ENCODE results near the gene BCHE. TPM values are rescaled to one million over a fixed set of nuclear protein-coding genes. Genes with fewer than 3 reads are reported as not detected.

Gene BCHE
- polyA plus RNA-seq, 4 donors: 3.0 to 5.8 (median 3.6) TPM; not detected in 1

DNA sequence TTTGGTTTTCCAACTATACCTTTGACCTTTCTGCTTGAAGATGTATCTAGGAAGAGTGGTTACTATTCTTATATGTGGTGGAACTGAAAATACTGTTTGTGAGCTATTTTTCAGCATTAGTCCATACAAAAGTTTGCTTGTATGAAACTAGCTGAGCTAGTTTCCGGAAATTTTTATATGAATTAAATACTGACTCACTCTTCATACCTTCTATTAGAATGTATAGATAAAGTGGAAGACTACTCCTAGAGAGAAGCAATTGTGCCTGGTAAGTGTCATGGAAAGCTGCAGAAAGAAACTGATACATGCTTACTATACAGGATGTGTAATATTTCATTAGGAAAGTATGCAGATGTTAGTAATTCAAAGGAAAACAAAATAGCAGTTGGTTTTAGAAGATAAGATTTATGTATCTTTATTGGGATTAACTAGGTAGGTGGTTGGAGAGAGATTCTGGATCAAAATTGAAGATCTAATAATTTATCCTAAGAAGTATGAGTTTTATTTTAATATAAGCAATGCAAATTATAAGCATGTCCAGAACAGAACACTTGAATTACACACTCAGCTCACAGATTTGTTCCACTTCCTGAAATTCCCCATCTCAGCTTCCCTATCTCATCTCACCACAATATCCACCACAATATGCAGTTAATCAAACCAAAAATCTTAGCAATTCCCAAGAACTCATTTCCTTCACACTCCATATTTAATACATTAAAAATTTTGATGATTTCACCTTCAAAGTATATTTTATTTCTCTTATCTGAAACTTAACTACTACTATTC, 82.8 kb downstream of the BCHE start:
- Histone ChIP-seq H3K27me3 (ENCODE audit: control insufficient read depth in 3 of 3, insufficient read depth in 3 of 3, low read length in 3 of 3) (no peaks in the 10 kb centered on the region), H3K36me3 (ENCODE audit: control insufficient read depth in 3 of 3, insufficient read depth in 2 of 3, low read depth in 1 of 3, low read length in 3 of 3) (no peaks in the 10 kb centered on the region), H3K9me3 (ENCODE audit: control insufficient read depth in 2 of 2, insufficient read depth in 1 of 2, low read depth in 1 of 2, low read length in 1 of 2) (peaks cover 0 to 4% of the 10 kb centered on the region in 2 donors), H3K27ac (ENCODE audit: low read depth in 1 of 3, low read length in 2 of 3) (no peak overlapping the region), H3K4me1 (ENCODE audit: control insufficient read depth in 3 of 3, insufficient read depth in 2 of 3, low read depth in 1 of 3, low read length in 2 of 3) (no peaks in the 10 kb centered on the region), H3K4me3 (ENCODE audit: low read depth in 1 of 3, low read length in 3 of 3) (no peak overlapping the region)
- WGBS, 3 donors: 85 to 95% (median 90%) methylated on average over 1 of the region's 1 CpG
- no peak for FAIRE-seq
- DNase-seq: no peak

DNA sequence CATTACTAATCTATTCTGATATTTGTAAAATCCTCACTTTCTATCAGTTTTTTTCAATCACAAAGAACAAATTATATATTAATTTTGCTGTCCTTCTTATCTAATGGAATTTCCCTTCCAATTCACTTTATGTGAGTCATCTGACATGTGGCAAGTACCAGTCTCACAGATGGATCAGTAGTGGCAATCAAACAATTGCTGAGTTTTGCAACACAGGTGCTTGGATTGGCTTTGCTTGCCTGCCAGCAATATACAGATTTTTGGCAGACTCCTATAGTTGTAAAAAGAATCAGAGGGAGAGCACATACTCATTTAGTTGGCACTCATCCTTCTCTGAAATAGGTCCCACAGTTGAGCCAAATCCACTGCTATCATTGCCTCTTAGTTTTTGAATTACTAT, 83.7 kb downstream of the BCHE start:
- DNase-seq (no peak), FAIRE-seq (no peak)
- Histone ChIP-seq H3K36me3 (ENCODE audit: control insufficient read depth in 3 of 3, insufficient read depth in 2 of 3, low read depth in 1 of 3, low read length in 3 of 3) (no peaks in the 10 kb centered on the region), H3K4me3 (ENCODE audit: low read depth in 1 of 3, low read length in 3 of 3) (no peak overlapping the region), H3K27ac (ENCODE audit: low read depth in 1 of 3, low read length in 2 of 3) (no peak overlapping the region), H3K27me3 (ENCODE audit: control insufficient read depth in 3 of 3, insufficient read depth in 3 of 3, low read length in 3 of 3) (no peaks in the 10 kb centered on the region), H3K4me1 (ENCODE audit: control insufficient read depth in 3 of 3, insufficient read depth in 2 of 3, low read depth in 1 of 3, low read length in 2 of 3) (no peaks in the 10 kb centered on the region), H3K9me3 (ENCODE audit: control insufficient read depth in 2 of 2, insufficient read depth in 1 of 2, low read depth in 1 of 2, low read length in 1 of 2) (peaks cover 0 to 4% of the 10 kb centered on the region in 2 donors)

GRCh38 chr3:165751637-165752036, 85.6 kb downstream of the BCHE start:
- WGBS, 3 donors: 79 to 89% (median 86%) methylated on average over 7 of the region's 7 CpGs
- no peak overlapping the region for H3K27ac ChIP-seq (ENCODE audit: low read depth in 1 of 3, low read length in 2 of 3)
- no peak overlapping the region for H3K4me3 ChIP-seq (ENCODE audit: low read depth in 1 of 3, low read length in 3 of 3)
- no peak for DNase-seq
- H3K27me3 ChIP-seq (ENCODE audit: control insufficient read depth in 3 of 3, insufficient read depth in 3 of 3, low read length in 3 of 3): no peaks in the 10 kb centered on the region
- peaks cover 0 to 4% of the 10 kb centered on the region in 2 donors for H3K9me3 ChIP-seq (ENCODE audit: control insufficient read depth in 2 of 2, insufficient read depth in 1 of 2, low read depth in 1 of 2, low read length in 1 of 2)
- FAIRE-seq: no peak
- H3K36me3 ChIP-seq (ENCODE audit: control insufficient read depth in 3 of 3, insufficient read depth in 2 of 3, low read depth in 1 of 3, low read length in 3 of 3): no peaks in the 10 kb centered on the region
- no peaks in the 10 kb centered on the region for H3K4me1 ChIP-seq (ENCODE audit: control insufficient read depth in 3 of 3, insufficient read depth in 2 of 3, low read depth in 1 of 3, low read length in 2 of 3)

- H3K4me3 ChIP-seq (ENCODE audit: low read depth in 1 of 3, low read length in 3 of 3): no peak overlapping the region
- H3K4me1 ChIP-seq (ENCODE audit: control insufficient read depth in 3 of 3, insufficient read depth in 2 of 3, low read depth in 1 of 3, low read length in 2 of 3): no peaks in the 10 kb centered on the region
- peaks cover 0 to 4% of the 10 kb centered on the region in 2 donors for H3K9me3 ChIP-seq (ENCODE audit: control insufficient read depth in 2 of 2, insufficient read depth in 1 of 2, low read depth in 1 of 2, low read length in 1 of 2)
- no peaks in the 10 kb centered on the region for H3K27me3 ChIP-seq (ENCODE audit: control insufficient read depth in 3 of 3, insufficient read depth in 3 of 3, low read length in 3 of 3)
- no peaks in the 10 kb centered on the region for H3K36me3 ChIP-seq (ENCODE audit: control insufficient read depth in 3 of 3, insufficient read depth in 2 of 3, low read depth in 1 of 3, low read length in 3 of 3)
- no peak for FAIRE-seq
- no peak for DNase-seq
- H3K27ac ChIP-seq (ENCODE audit: low read depth in 1 of 3, low read length in 2 of 3): no peak overlapping the region
Observed at GRCh38 chr3:165749821-165750220, 87.4 kb downstream of the BCHE start.

DNA sequence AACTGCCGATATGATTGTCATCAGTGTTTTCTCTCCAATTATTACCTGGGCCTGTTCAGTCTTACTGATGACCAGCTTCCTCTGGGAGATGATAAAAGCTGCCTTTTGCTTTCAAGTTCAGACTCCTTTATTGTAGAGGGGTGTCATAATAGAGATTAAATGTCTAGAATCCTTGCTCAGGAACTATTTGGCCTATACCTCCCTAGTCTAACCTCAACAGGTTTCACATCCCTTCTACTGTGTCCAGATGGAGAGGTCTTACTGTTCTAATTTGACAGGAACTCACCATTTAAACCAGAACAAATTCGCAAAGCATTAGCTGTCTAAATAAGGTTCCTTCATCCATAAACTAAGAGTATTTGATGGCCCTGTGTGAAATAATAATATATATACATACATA, 88.0 kb downstream of the BCHE start:
- Histone ChIP-seq H3K9me3 (ENCODE audit: control insufficient read depth in 2 of 2, insufficient read depth in 1 of 2, low read depth in 1 of 2, low read length in 1 of 2) (peaks cover 0 to 4% of the 10 kb centered on the region in 2 donors), H3K36me3 (ENCODE audit: control insufficient read depth in 3 of 3, insufficient read depth in 2 of 3, low read depth in 1 of 3, low read length in 3 of 3) (no peaks in the 10 kb centered on the region), H3K27ac (ENCODE audit: low read depth in 1 of 3, low read length in 2 of 3) (no peak overlapping the region), H3K4me1 (ENCODE audit: control insufficient read depth in 3 of 3, insufficient read depth in 2 of 3, low read depth in 1 of 3, low read length in 2 of 3) (no peaks in the 10 kb centered on the region), H3K4me3 (ENCODE audit: low read depth in 1 of 3, low read length in 3 of 3) (no peak overlapping the region), H3K27me3 (ENCODE audit: control insufficient read depth in 3 of 3, insufficient read depth in 3 of 3, low read length in 3 of 3) (no peaks in the 10 kb centered on the region)
- WGBS, 3 donors: 84 to 97% (median 92%) methylated on average over 2 of the region's 2 CpGs
- FAIRE-seq (no peak), DNase-seq (no peak)

DNA sequence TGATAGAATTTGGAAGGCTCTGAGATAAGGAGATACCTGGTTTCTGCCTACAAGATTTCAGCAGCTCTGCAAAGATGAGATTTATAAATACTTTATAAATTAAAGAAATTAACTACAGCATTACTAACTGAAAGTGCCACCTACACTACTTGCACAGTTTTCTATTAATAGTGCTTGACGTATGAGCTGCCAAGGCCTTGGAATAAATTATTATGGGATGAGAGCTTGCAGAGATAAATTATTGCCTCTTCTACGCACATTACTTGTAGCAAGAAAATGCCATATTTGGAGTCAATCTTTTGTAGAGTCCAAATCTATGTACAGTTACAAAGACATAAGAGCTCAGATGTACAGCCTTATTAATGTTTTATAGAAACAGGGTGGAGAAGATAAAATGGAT, 89.1 kb downstream of the BCHE start:
- Histone ChIP-seq H3K9me3 (ENCODE audit: control insufficient read depth in 2 of 2, insufficient read depth in 1 of 2, low read depth in 1 of 2, low read length in 1 of 2) (peaks cover 0 to 4% of the 10 kb centered on the region in 2 donors), H3K27ac (ENCODE audit: low read depth in 1 of 3, low read length in 2 of 3) (no peak overlapping the region), H3K36me3 (ENCODE audit: control insufficient read depth in 3 of 3, insufficient read depth in 2 of 3, low read depth in 1 of 3, low read length in 3 of 3) (no peaks in the 10 kb centered on the region), H3K4me3 (ENCODE audit: low read depth in 1 of 3, low read length in 3 of 3) (no peak overlapping the region), H3K27me3 (ENCODE audit: control insufficient read depth in 3 of 3, insufficient read depth in 3 of 3, low read length in 3 of 3) (no peaks in the 10 kb centered on the region), H3K4me1 (ENCODE audit: control insufficient read depth in 3 of 3, insufficient read depth in 2 of 3, low read depth in 1 of 3, low read length in 2 of 3) (no peaks in the 10 kb centered on the region)
- 60 to 87% (median 71%) methylated on average over 2 of the region's 2 CpGs for WGBS, 3 donors
- FAIRE-seq (no peak), DNase-seq (no peak)

DNA sequence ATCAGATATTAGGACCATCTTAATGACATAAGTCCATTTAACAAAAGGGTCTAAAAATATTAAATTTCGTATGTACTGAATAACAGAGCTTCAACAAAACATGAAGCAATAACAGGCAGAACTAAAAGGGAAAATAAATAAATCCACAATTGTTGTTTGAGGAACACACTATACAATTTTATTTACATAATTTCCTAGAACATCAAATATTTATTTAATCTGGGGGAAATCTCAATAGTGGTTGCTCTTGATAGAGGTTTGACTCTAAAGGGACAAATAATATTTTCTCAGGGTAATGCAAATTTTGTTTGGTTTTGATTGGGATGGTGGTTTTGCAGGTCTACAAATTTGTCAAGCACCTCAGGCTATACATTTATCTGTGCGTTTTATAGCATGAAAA, 90.3 kb downstream of the BCHE start:
- H3K9me3 ChIP-seq (ENCODE audit: control insufficient read depth in 2 of 2, insufficient read depth in 1 of 2, low read depth in 1 of 2, low read length in 1 of 2): peaks cover 0 to 4% of the 10 kb centered on the region in 2 donors
- H3K27ac ChIP-seq (ENCODE audit: low read depth in 1 of 3, low read length in 2 of 3): no peak overlapping the region
- H3K4me1 ChIP-seq (ENCODE audit: control insufficient read depth in 3 of 3, insufficient read depth in 2 of 3, low read depth in 1 of 3, low read length in 2 of 3): no peaks in the 10 kb centered on the region
- H3K36me3 ChIP-seq (ENCODE audit: control insufficient read depth in 3 of 3, insufficient read depth in 2 of 3, low read depth in 1 of 3, low read length in 3 of 3): no peaks in the 10 kb centered on the region
- DNase-seq (no peak), FAIRE-seq (no peak)
- no peaks in the 10 kb centered on the region for H3K27me3 ChIP-seq (ENCODE audit: control insufficient read depth in 3 of 3, insufficient read depth in 3 of 3, low read length in 3 of 3)
- H3K4me3 ChIP-seq (ENCODE audit: low read depth in 1 of 3, low read length in 3 of 3): no peak overlapping the region
- 40 to 58% (median 54%) methylated on average over 2 of the region's 2 CpGs for WGBS, 3 donors

GRCh38 chr3:165744025-165744424, 93.2 kb downstream of the BCHE start:
- Histone ChIP-seq H3K27ac (ENCODE audit: low read depth in 1 of 3, low read length in 2 of 3) (no peak overlapping the region), H3K27me3 (ENCODE audit: control insufficient read depth in 3 of 3, insufficient read depth in 3 of 3, low read length in 3 of 3) (no peaks in the 10 kb centered on the region), H3K4me3 (ENCODE audit: low read depth in 1 of 3, low read length in 3 of 3) (no peak overlapping the region), H3K4me1 (ENCODE audit: control insufficient read depth in 3 of 3, insufficient read depth in 2 of 3, low read depth in 1 of 3, low read length in 2 of 3) (no peaks in the 10 kb centered on the region), H3K36me3 (ENCODE audit: control insufficient read depth in 3 of 3, insufficient read depth in 2 of 3, low read depth in 1 of 3, low read length in 3 of 3) (no peaks in the 10 kb centered on the region), H3K9me3 (ENCODE audit: control insufficient read depth in 2 of 2, insufficient read depth in 1 of 2, low read depth in 1 of 2, low read length in 1 of 2) (no peaks in the 10 kb centered on the region)
- peak; percentile 53 to 62 for DNase-seq
- 24 to 66% (median 54%) methylated on average over 3 of the region's 3 CpGs for WGBS, 3 donors
- no peak for FAIRE-seq

DNA sequence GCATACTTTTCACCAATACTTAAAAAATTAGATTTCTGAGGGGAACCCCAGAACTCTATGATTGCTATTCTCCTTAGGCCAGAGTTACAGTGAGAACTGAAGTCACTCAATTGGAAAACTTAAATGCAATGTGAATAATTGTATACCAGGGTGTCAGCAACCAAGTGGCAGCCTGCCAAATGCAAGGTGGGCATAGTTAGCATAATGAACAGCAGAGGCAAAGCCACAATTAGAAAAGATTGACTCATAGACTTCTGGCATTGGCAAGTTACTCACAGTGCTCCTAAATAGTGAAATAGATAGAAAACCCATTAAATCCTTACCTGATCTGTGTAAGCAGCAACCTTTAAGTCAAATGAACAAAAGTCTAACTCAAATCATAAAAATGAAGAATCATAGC, 94.9 kb downstream of the BCHE start:
- H3K27ac ChIP-seq (ENCODE audit: low read depth in 1 of 3, low read length in 2 of 3): no peak overlapping the region
- no peaks in the 10 kb centered on the region for H3K9me3 ChIP-seq (ENCODE audit: control insufficient read depth in 2 of 2, insufficient read depth in 1 of 2, low read depth in 1 of 2, low read length in 1 of 2)
- H3K4me1 ChIP-seq (ENCODE audit: control insufficient read depth in 3 of 3, insufficient read depth in 2 of 3, low read depth in 1 of 3, low read length in 2 of 3): no peaks in the 10 kb centered on the region
- DNase-seq (no peak), FAIRE-seq (no peak)
- no peak overlapping the region for H3K4me3 ChIP-seq (ENCODE audit: low read depth in 1 of 3, low read length in 3 of 3)
- H3K27me3 ChIP-seq (ENCODE audit: control insufficient read depth in 3 of 3, insufficient read depth in 3 of 3, low read length in 3 of 3): no peaks in the 10 kb centered on the region
- H3K36me3 ChIP-seq (ENCODE audit: control insufficient read depth in 3 of 3, insufficient read depth in 2 of 3, low read depth in 1 of 3, low read length in 3 of 3): no peaks in the 10 kb centered on the region
